HEK293 (cell line): ENCODE data around the gene CFP.
A peak's percentile ranks its signal among the peaks of the same experiment; 100 is the strongest.

Experiments used
- CTCF ChIA-PET: fragments of 350-600 bp; formaldehyde crosslinking; extraction: SDS; loops from one replicate; lab custom pipeline; 2021; ENCODE audit warnings: antibody characterized with exemption; lab: Yijun Ruan, JAX
- POLR2A ChIA-PET: fragments of 300-600 bp; formaldehyde crosslinking; extraction: SDS; loops from one replicate; lab custom pipeline; 2020; ENCODE audit warnings: antibody characterized with exemption, inconsistent platforms; lab: Yijun Ruan, JAX
- H3K27ac ChIP-seq: fragments of 200-500 bp; sonication (Bioruptor generic); 2 replicates; pipeline ENCODE4 v1.5.1; 2014; ENCODE audit warnings: low read depth, low read length, control low read depth, inconsistent platforms; ENCODE audit errors: extremely low read depth
- H3K36me3 ChIP-seq, 2 experiments: fragments of 200-500 bp in 1 of 2; sonication (Bioruptor generic) in 1 of 2; 1 replicate in 1 of 2; 2 replicates in 1 of 2; pipeline ENCODE4 v1.5.1; 2014 to 2017; ENCODE audit warnings: inconsistent platforms in 2 of 2, low read length in 2 of 2; ENCODE audit not compliant: control insufficient read depth in 2 of 2, insufficient read depth in 1 of 2
- H3K4me1 ChIP-seq: fragments of 200-500 bp; sonication (Bioruptor generic); 2 replicates; pipeline ENCODE4 v1.5.1; 2014; ENCODE audit warnings: mild to moderate bottlenecking, low read length, inconsistent platforms; ENCODE audit not compliant: control insufficient read depth, insufficient read depth
- H3K4me3 ChIP-seq: 2 replicates; pipeline ENCODE4 v1.5.1; 2011; ENCODE audit warnings: low read depth, mild to moderate bottlenecking, control low read depth, low read length, moderate library complexity
- H3K9me3 ChIP-seq: fragments of 200-500 bp; sonication (Bioruptor generic); 2 replicates; pipeline ENCODE4 v1.5.1; 2014; ENCODE audit warnings: low read depth, low read length, inconsistent platforms; ENCODE audit not compliant: control insufficient read depth, insufficient read depth
- PRDM10 ChIP-seq: fragments of 450-650 bp; formaldehyde crosslinking; IDR thresholded peaks from 2 replicates; pipeline ENCODE4 v1.5.1; 2016; ENCODE audit warnings: missing biosample characterization, missing genetic modification characterization
- PRDM4 ChIP-seq: fragments of 450-650 bp; formaldehyde crosslinking; IDR thresholded peaks from 2 replicates; pipeline ENCODE4 v1.5.1; 2017; ENCODE audit warnings: missing biosample characterization, missing genetic modification characterization
- ZNF16 ChIP-seq: fragments of 450-650 bp; formaldehyde crosslinking; IDR thresholded peaks from 2 replicates; pipeline ENCODE4 v1.5.1; 2016; ENCODE audit warnings: low read depth, missing biosample characterization, missing genetic modification characterization
- ZNF202 ChIP-seq: fragments of 450-650 bp; formaldehyde crosslinking; IDR thresholded peaks from 2 replicates; pipeline ENCODE4 v1.5.1; 2016; ENCODE audit warnings: missing biosample characterization, missing genetic modification characterization, borderline replicate concordance
- ZNF335 ChIP-seq: fragments of 450-650 bp; formaldehyde crosslinking; conservative IDR thresholded peaks from 2 replicates; pipeline ENCODE4 v1.5.1; 2016; ENCODE audit warnings: missing biosample characterization, missing genetic modification characterization
- ZNF341 ChIP-seq: fragments of 450-650 bp; formaldehyde crosslinking; IDR thresholded peaks from 2 replicates; pipeline ENCODE4; 2016; ENCODE audit warnings: low read depth, missing biosample characterization, missing genetic modification characterization
- ZNF423 ChIP-seq: fragments of 450-650 bp; formaldehyde crosslinking; IDR thresholded peaks from 2 replicates; pipeline ENCODE4 v1.5.1; 2016; ENCODE audit warnings: missing biosample characterization, missing genetic modification characterization
- ZNF549 ChIP-seq: fragments of 450-650 bp; IDR thresholded peaks from 2 replicates; pipeline ENCODE4 v1.5.1; 2018; ENCODE audit warnings: missing biosample characterization, missing genetic modification characterization, mild to moderate bottlenecking, inconsistent platforms, moderate library complexity
- ZNF555 ChIP-seq: fragments of 450-650 bp; formaldehyde crosslinking; conservative IDR thresholded peaks from 2 replicates; pipeline ENCODE4 v1.5.1; 2017; ENCODE audit warnings: missing biosample characterization, mild to moderate bottlenecking, missing genetic modification characterization, inconsistent platforms
- ZNF629 ChIP-seq: fragments of 450-650 bp; formaldehyde crosslinking; IDR thresholded peaks from 2 replicates; pipeline ENCODE4 v1.5.1; 2017; ENCODE audit warnings: missing biosample characterization, missing genetic modification characterization
- ZNF639 ChIP-seq: fragments of 450-650 bp; formaldehyde crosslinking; IDR thresholded peaks from 2 replicates; pipeline ENCODE4 v1.5.1; 2016; ENCODE audit warnings: missing biosample characterization, missing genetic modification characterization
- ZNF837 ChIP-seq: fragments of 450-650 bp; formaldehyde crosslinking; IDR thresholded peaks from 2 replicates; pipeline ENCODE4 v1.5.1; 2016; ENCODE audit warnings: missing biosample characterization, missing genetic modification characterization
- TF ChIP-seq, protein P1 (sequence below): fragments of 450-650 bp; formaldehyde crosslinking; IDR thresholded peaks from 2 replicates; pipeline ENCODE4 v1.5.1; 2017; ENCODE audit warnings: missing biosample characterization, missing genetic modification characterization
- TF ChIP-seq, protein P2 (sequence below): fragments of 450-650 bp; formaldehyde crosslinking; IDR thresholded peaks from 2 replicates; pipeline ENCODE4 v1.5.0; 2017; ENCODE audit warnings: missing biosample characterization, missing genetic modification characterization, borderline replicate concordance
- TF ChIP-seq, protein P3 (sequence below): fragments of 450-650 bp; formaldehyde crosslinking; IDR thresholded peaks from 2 replicates; pipeline ENCODE4 v1.5.1; 2016; ENCODE audit warnings: missing biosample characterization, missing genetic modification characterization

Gene CFP

GRCh38 chrX:47613082-47613481, 16.6 kb downstream of the CFP start:
- Histone ChIP-seq H3K27ac (no peak overlapping the region), H3K9me3 (no peaks in the 10 kb centered on the region), H3K36me3 (no peaks in the 10 kb centered on the region), H3K4me3 (no peak overlapping the region), H3K4me1 (no peaks in the 10 kb centered on the region)
- TF ChIP-seq ZNF629 (tag by site-specific recombination) (peak; percentile 40), ZNF202 (tag by site-specific recombination) (no peak), ZNF16 (tag by site-specific recombination) (no peak), ZNF335 (no peak)
- TF ChIP-seq, protein P1, sequence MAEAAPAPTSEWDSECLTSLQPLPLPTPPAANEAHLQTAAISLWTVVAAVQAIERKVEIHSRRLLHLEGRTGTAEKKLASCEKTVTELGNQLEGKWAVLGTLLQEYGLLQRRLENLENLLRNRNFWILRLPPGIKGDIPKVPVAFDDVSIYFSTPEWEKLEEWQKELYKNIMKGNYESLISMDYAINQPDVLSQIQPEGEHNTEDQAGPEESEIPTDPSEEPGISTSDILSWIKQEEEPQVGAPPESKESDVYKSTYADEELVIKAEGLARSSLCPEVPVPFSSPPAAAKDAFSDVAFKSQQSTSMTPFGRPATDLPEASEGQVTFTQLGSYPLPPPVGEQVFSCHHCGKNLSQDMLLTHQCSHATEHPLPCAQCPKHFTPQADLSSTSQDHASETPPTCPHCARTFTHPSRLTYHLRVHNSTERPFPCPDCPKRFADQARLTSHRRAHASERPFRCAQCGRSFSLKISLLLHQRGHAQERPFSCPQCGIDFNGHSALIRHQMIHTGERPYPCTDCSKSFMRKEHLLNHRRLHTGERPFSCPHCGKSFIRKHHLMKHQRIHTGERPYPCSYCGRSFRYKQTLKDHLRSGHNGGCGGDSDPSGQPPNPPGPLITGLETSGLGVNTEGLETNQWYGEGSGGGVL (tag by site-specific recombination): 0 out of 2 replicates have a peak, but pooled peaks have one; percentile 12
- TF ChIP-seq, protein P2, sequence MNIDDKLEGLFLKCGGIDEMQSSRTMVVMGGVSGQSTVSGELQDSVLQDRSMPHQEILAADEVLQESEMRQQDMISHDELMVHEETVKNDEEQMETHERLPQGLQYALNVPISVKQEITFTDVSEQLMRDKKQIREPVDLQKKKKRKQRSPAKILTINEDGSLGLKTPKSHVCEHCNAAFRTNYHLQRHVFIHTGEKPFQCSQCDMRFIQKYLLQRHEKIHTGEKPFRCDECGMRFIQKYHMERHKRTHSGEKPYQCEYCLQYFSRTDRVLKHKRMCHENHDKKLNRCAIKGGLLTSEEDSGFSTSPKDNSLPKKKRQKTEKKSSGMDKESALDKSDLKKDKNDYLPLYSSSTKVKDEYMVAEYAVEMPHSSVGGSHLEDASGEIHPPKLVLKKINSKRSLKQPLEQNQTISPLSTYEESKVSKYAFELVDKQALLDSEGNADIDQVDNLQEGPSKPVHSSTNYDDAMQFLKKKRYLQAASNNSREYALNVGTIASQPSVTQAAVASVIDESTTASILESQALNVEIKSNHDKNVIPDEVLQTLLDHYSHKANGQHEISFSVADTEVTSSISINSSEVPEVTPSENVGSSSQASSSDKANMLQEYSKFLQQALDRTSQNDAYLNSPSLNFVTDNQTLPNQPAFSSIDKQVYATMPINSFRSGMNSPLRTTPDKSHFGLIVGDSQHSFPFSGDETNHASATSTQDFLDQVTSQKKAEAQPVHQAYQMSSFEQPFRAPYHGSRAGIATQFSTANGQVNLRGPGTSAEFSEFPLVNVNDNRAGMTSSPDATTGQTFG (tag by site-specific recombination): no peak
- TF ChIP-seq, protein P3, sequence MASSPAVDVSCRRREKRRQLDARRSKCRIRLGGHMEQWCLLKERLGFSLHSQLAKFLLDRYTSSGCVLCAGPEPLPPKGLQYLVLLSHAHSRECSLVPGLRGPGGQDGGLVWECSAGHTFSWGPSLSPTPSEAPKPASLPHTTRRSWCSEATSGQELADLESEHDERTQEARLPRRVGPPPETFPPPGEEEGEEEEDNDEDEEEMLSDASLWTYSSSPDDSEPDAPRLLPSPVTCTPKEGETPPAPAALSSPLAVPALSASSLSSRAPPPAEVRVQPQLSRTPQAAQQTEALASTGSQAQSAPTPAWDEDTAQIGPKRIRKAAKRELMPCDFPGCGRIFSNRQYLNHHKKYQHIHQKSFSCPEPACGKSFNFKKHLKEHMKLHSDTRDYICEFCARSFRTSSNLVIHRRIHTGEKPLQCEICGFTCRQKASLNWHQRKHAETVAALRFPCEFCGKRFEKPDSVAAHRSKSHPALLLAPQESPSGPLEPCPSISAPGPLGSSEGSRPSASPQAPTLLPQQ: no peak
- CTCF ChIA-PET: interaction anchor here (0.6 to 1.3 kb wide), 3 partner anchors 10 to 1359 kb away, joined by 3 read pairs; no protein-coding TSS in a partner anchor
- POLR2A ChIA-PET: interaction anchor here (1.2 kb wide), 1 partner anchor 11 kb away, joined by 3 read pairs; no protein-coding TSS in a partner anchor

- TF ChIP-seq ZNF837 (tag by site-specific recombination) (no peak), PRDM4 (tag by site-specific recombination) (no peak), ZNF341 (no peak), ZNF549 (tag by site-specific recombination) (no peak), PRDM10 (tag by site-specific recombination) (no peak), ZNF423 (tag by site-specific recombination) (no peak), ZNF555 (tag by site-specific recombination) (no peak), ZNF639 (tag by site-specific recombination) (no peak)
- Histone ChIP-seq H3K4me1 (no peaks in the 10 kb centered on the region), H3K4me3 (no peak overlapping the region), H3K9me3 (no peaks in the 10 kb centered on the region), H3K36me3 (no peaks in the 10 kb centered on the region), H3K27ac (no peak overlapping the region)
- ChIA-PET POLR2A (no interaction called here), CTCF (interaction anchor here (0.6 kb wide), 1 partner anchor 420 kb away, joined by 3 read pairs; no protein-coding TSS in a partner anchor)
These were observed 17.3 kb downstream of the CFP start for GRCh38 chrX:47612418-47612817.
